ENCODE measurements around the gene GLI3. TPM values are rescaled to one million over a fixed set of nuclear protein-coding genes. Genes with fewer than 3 reads are reported as not detected.

Gene GLI3
- total and polyA plus RNA-seq, 12 donors = 0.51 to 9.1 (median 5.3) TPM

GRCh38 chr7:42237811-42238541 lies 967 bp upstream of the GLI3 start:
- Histone ChIP-seq H3K4me1 (peaks cover 0 to 19% (median 11%) of the 10 kb centered on the region in 9 donors), H3K4me3 (peak overlapping the region; percentile 47 to 84 (median 76)), H3K9me3 (no peaks in the 10 kb centered on the region), H3K27ac (peak overlapping the region; percentile 71 to 87 (median 82)), H3K36me3 (no peaks in the 10 kb centered on the region), H3K27me3 (peaks cover 0 to 62% (median 0%) of the 10 kb centered on the region in 7 donors)
- intact Hi-C loops (cut with DNase I) = loop anchor here in 3 of 10 donors (5.0 to 10.0 kb wide), 3 partner anchors 133 to 256 kb away; no protein-coding TSS in a partner anchor
- peak; percentile 28 to 51 (median 41) for ATAC-seq
- DNase-seq = peak; percentile 76
- TF ChIP-seq CTCF (IDR thresholded peaks at IDR 0.05) = no peak
- WGBS, 2 donors = 6 to 11% methylated on average over 22 to 59 of the region's 66 CpGs

GRCh38 chr7:42236266-42236975 lies 588 bp downstream of the GLI3 start:
- peaks cover 0 to 19% (median 11%) of the 10 kb centered on the region in 9 donors for H3K4me1 ChIP-seq
- peaks cover 0 to 66% (median 0%) of the 10 kb centered on the region in 7 donors for H3K27me3 ChIP-seq
- intact Hi-C loops (cut with DNase I) = loop anchor here in 3 of 10 donors (5.0 to 10.0 kb wide), 3 partner anchors 132 to 254 kb away; no protein-coding TSS in a partner anchor
- peak overlapping the region; percentile 71 to 84 (median 78) for H3K27ac ChIP-seq
- H3K36me3 ChIP-seq = no peaks in the 10 kb centered on the region
- TF ChIP-seq CTCF (IDR thresholded peaks at IDR 0.05) = peak in 1 of 9 donors; percentile 7
- DNase-seq (peak; percentile 48 to 49), ATAC-seq (peak; percentile 30 to 68 (median 45))
- 0 to 1% methylated on average over 66 to 76 of the region's 76 CpGs for WGBS, 2 donors
- H3K4me3 ChIP-seq = peak overlapping the region; percentile 37 to 84 (median 76)
- H3K9me3 ChIP-seq = no peaks in the 10 kb centered on the region

GRCh38 chr7:42235741-42236161 lies 1.3 kb downstream of the GLI3 start:
- ATAC-seq = no peak
- Histone ChIP-seq H3K4me3 (peak overlapping the region; percentile 37 to 84 (median 76)), H3K27ac (peak overlapping the region in 7 of 10 donors; percentile 74 to 84 (median 81)), H3K27me3 (peaks cover 0 to 68% (median 0%) of the 10 kb centered on the region in 7 donors), H3K4me1 (peaks cover 0 to 19% (median 11%) of the 10 kb centered on the region in 9 donors), H3K36me3 (no peaks in the 10 kb centered on the region), H3K9me3 (no peaks in the 10 kb centered on the region)
- WGBS, 2 donors = 9 to 12% methylated on average over 15 of the region's 15 CpGs
- peak in 1 of 2 donors; percentile 11 for DNase-seq
- intact Hi-C loops (cut with DNase I) = loop anchor here in 3 of 10 donors (5.0 to 10.0 kb wide), 3 partner anchors 131 to 253 kb away; no protein-coding TSS in a partner anchor
- no peak for TF ChIP-seq CTCF (IDR thresholded peaks at IDR 0.05)

- no peak overlapping the region for H3K27ac ChIP-seq
- peaks cover 0 to 70% (median 0%) of the 10 kb centered on the region in 7 donors for H3K27me3 ChIP-seq
- intact Hi-C loops (cut with DNase I) = loop anchor here in 3 of 10 donors (5.0 to 10.0 kb wide), 3 partner anchors 130 to 252 kb away; no protein-coding TSS in a partner anchor
- no peaks in the 10 kb centered on the region for H3K36me3 ChIP-seq
- H3K4me3 ChIP-seq = no peak overlapping the region
- ATAC-seq (no peak), DNase-seq (no peak)
- no peaks in the 10 kb centered on the region for H3K9me3 ChIP-seq
- peaks cover 0 to 19% (median 11%) of the 10 kb centered on the region in 9 donors for H3K4me1 ChIP-seq
- no peak for TF ChIP-seq CTCF (IDR thresholded peaks at IDR 0.05)
- WGBS, 2 donors = 92 to 95% methylated on average over 3 of the region's 3 CpGs
Measured at GRCh38 chr7:42234736-42235135, 2.3 kb downstream of the GLI3 start.
